Hindlimb muscle (tissue), 1 donor: ENCODE measurements around the gene SPRED3. TPM values are rescaled to one million over a fixed set of nuclear protein-coding genes. Genes with fewer than 3 reads are reported as not detected.
A peak's percentile ranks its signal among the peaks of the same experiment; 100 is the strongest.
"Not testable (repeated sequence)": the region's sequence is repeated elsewhere in the genome, so short reads cannot be mapped to it uniquely, and the experiment has no call there.

ENCODE experiments used
- DNase-seq: peaks from one replicate; pipeline ENCODE4 v3.0.0-alpha.2; 2013
- polyA plus RNA-seq: library from polyadenylated mRNA; unstranded; fragments of 120-200 nt; gene quantifications from one replicate; pipeline ENCODE4 v1.2.1, GENCODE V29; 2013; ENCODE audit not compliant: insufficient read length

SPRED3 gene
- polyA plus RNA-seq, 1 donor = 0.49 TPM

- no peak for DNase-seq
Measured at GRCh38 chr19:38422438-38422837, 33.9 kb downstream of the SPRED3 start.

GRCh38 chr19:38424272-38424671 lies 35.8 kb downstream of the SPRED3 start:
- no peak for DNase-seq

- no peak for DNase-seq
Measured at GRCh38 chr19:38425222-38425809, 36.8 kb downstream of the SPRED3 start.

- no peak for DNase-seq
Measured at GRCh38 chr19:38425810-38426466, 37.4 kb downstream of the SPRED3 start, which contains the start of gene RASGRP4. TSS of gene RASGRP4 (minus strand) at chr19:38426219. CDS start at chr19:38426091, 128 bp downstream.

GRCh38 chr19:38427035-38427677 lies 38.7 kb downstream of the SPRED3 start:
- not testable (repeated sequence) for DNase-seq

GRCh38 chr19:38429055-38429810 lies 40.7 kb downstream of the SPRED3 start:
- DNase-seq = no peak

GRCh38 chr19:38429811-38430156 lies 41.3 kb downstream of the SPRED3 start:
- DNase-seq = no peak

GRCh38 chr19:38430931-38431330 lies 42.4 kb downstream of the SPRED3 start:
- no peak for DNase-seq

- peak; percentile 58 for DNase-seq
Measured at GRCh38 chr19:38433268-38433733, 44.8 kb downstream of the SPRED3 start, which contains the start of gene RYR1. TSS of gene RYR1 (plus strand) at chr19:38433691. CDS start at chr19:38433830, 139 bp downstream.

- DNase-seq = peak; percentile 72
Measured at GRCh38 chr19:38434549-38435051, 46.1 kb downstream of the SPRED3 start.

GRCh38 chr19:38437295-38437694 lies 48.8 kb downstream of the SPRED3 start:
- no peak for DNase-seq

- DNase-seq = no peak
Measured at GRCh38 chr19:38437917-38438316, 49.4 kb downstream of the SPRED3 start.

- DNase-seq = no peak
Measured at GRCh38 chr19:38440592-38440991, 52.1 kb downstream of the SPRED3 start.

GRCh38 chr19:38441657-38442348 lies 53.3 kb downstream of the SPRED3 start:
- DNase-seq = no peak

GRCh38 chr19:38442736-38443135 lies 54.2 kb downstream of the SPRED3 start:
- DNase-seq = no peak

- DNase-seq = no peak
Measured at GRCh38 chr19:38443458-38443999, 55.0 kb downstream of the SPRED3 start.

GRCh38 chr19:38444026-38444425 lies 55.5 kb downstream of the SPRED3 start:
- no peak for DNase-seq

- DNase-seq = no peak
Measured at GRCh38 chr19:38445362-38445761, 56.9 kb downstream of the SPRED3 start.

GRCh38 chr19:38448225-38448624 lies 59.7 kb downstream of the SPRED3 start:
- DNase-seq = no peak
